CD4-positive, alpha-beta T cell (primary cell): ENCODE results near the gene MGAM2. TPM values are rescaled to one million over a fixed set of nuclear protein-coding genes. Genes with fewer than 3 reads are reported as not detected.

Experiments
- ATAC-seq: fragments of 200-7000 bp; cut with Tn5 transposase; one replicate; pipeline ENCODE4 v1.10.0; 2022; ENCODE audit warnings: mild to moderate bottlenecking; ENCODE audit not compliant: poor library complexity
- CTCF ChIA-PET: fragments of 350-600 bp; sonication (Branson Sonifier 250); formaldehyde crosslinking; loops from one replicate; lab custom pipeline; 2021; ENCODE audit warnings: antibody characterized with exemption, inconsistent platforms; lab: Charles Lee
- POLR2A ChIA-PET: fragments of 350-600 bp; sonication (Branson Sonifier 250); formaldehyde crosslinking; loops from one replicate; lab custom pipeline; 2021; ENCODE audit warnings: antibody characterized with exemption, inconsistent platforms; lab: Charles Lee
- DNase-seq, 14 experiments: peaks; one replicate each; pipeline ENCODE4 v3.0.0-alpha.2; 2013 to 2020; ENCODE audit warnings: mixed read lengths in 2 of 14
- H3K27ac ChIP-seq, 2 donors: one replicate each; pipeline versions ENCODE4 v1.5.1 to v1.7.0; 2013; ENCODE audit warnings: low read length in 2 of 2, low read depth in 1 of 2, mild to moderate bottlenecking in 1 of 2
- H3K27me3 ChIP-seq, 2 experiments: 1 replicate in 1 of 2; 2 replicates in 1 of 2; pipeline versions ENCODE4 v1.6.1 to v1.7.0; 2013; ENCODE audit warnings: low read length in 2 of 2, control low read depth in 1 of 2, mild to moderate bottlenecking in 1 of 2, moderate library complexity in 1 of 2; ENCODE audit not compliant: insufficient read depth in 2 of 2, control insufficient read depth in 1 of 2
- H3K36me3 ChIP-seq: one replicate; pipeline ENCODE4 v1.6.1; 2013; ENCODE audit warnings: low read length, control low read depth; ENCODE audit not compliant: insufficient read depth
- H3K4me1 ChIP-seq: one replicate; pipeline ENCODE4 v1.6.1; 2013; ENCODE audit warnings: low read length, control low read depth; ENCODE audit not compliant: insufficient read depth
- H3K4me3 ChIP-seq: one replicate; pipeline ENCODE4 v1.5.1; 2013; ENCODE audit warnings: mild to moderate bottlenecking, low read length, moderate library complexity
- H3K9me3 ChIP-seq, 2 experiments: 1 replicate in 1 of 2; 2 replicates in 1 of 2; pipeline versions ENCODE4 v1.6.1 to v1.7.0; 2013; ENCODE audit warnings: low read length in 2 of 2, mild to moderate bottlenecking in 2 of 2, control low read depth in 1 of 2, moderate library complexity in 1 of 2; ENCODE audit not compliant: control insufficient read depth in 1 of 2, insufficient read depth in 1 of 2
- H3K27ac Mint-ChIP-seq: one replicate; pipeline ENCODE4 v1.8.0; 2020; ENCODE audit warnings: mixed read lengths
- H3K27me3 Mint-ChIP-seq: one replicate; pipeline ENCODE4 v1.8.0; 2021; ENCODE audit warnings: mixed read lengths
- H3K36me3 Mint-ChIP-seq: one replicate; pipeline ENCODE4 v1.8.0; 2021; ENCODE audit warnings: low read depth, mixed read lengths
- H3K4me1 Mint-ChIP-seq: one replicate; pipeline ENCODE4 v1.8.0; 2021; ENCODE audit warnings: low read depth, mixed read lengths
- H3K4me3 Mint-ChIP-seq: one replicate; pipeline ENCODE4 v1.8.0; 2020; ENCODE audit warnings: mild to moderate bottlenecking, mixed read lengths
- H3K9me3 Mint-ChIP-seq: one replicate; pipeline ENCODE4 v1.8.0; 2020; ENCODE audit warnings: mixed read lengths
- CTCF ChIP-seq: fragments of 200-600 bp; IDR thresholded peaks from one replicate; pipeline ENCODE4 v1.8.0; 2022; ENCODE audit warnings: antibody characterized with exemption, mild to moderate bottlenecking
- intact Hi-C, 2 experiments: fragments of 100-400 bp; cut with DNase I in 1 of 2; cut with micrococcal nuclease in 1 of 2; formaldehyde crosslinking; loops; one replicate each; pipeline versions ENCODE4 v1.15.1 to v1.9.0; 2023 to 2025; cut with DNase I, micrococcal nuclease
- total RNA-seq, 174 experiments: library from RNA in 2 of 174; stranded (reverse) in 2 of 174; gene quantifications; one replicate each; pipeline ENCODE4 v1.2.3 and lab custom pipeline; 2021 to 2026

Gene MGAM2
- total RNA-seq, 2 experiments from 2014 or later: not detected

GRCh38 chr7:142088022-142088714 is 23.4 kb upstream of the MGAM2 start:
- Mint-ChIP-seq H3K27ac (no peak overlapping the region), H3K36me3 (no peaks in the 10 kb centered on the region), H3K9me3 (no peaks in the 10 kb centered on the region), H3K27me3 (peaks cover 5% of the 10 kb centered on the region), H3K4me1 (no peaks in the 10 kb centered on the region), H3K4me3 (no peak overlapping the region)
- DNase-seq (no peak), ATAC-seq (no peak)
- H3K36me3 ChIP-seq: no peaks in the 10 kb centered on the region
- no peaks in the 10 kb centered on the region for H3K27me3 ChIP-seq
- H3K27ac ChIP-seq: no peak overlapping the region
- H3K4me1 ChIP-seq: no peaks in the 10 kb centered on the region
- ChIA-PET CTCF (no interaction called here), POLR2A (no interaction called here)
- no peaks in the 10 kb centered on the region for H3K9me3 ChIP-seq
- no peak for TF ChIP-seq CTCF
- intact Hi-C loops: no loop called here
- no peak overlapping the region for H3K4me3 ChIP-seq

GRCh38 chr7:142089035-142089434 is 22.5 kb upstream of the MGAM2 start:
- no peak for TF ChIP-seq CTCF
- ChIA-PET POLR2A (no interaction called here), CTCF (no interaction called here)
- intact Hi-C loops: no loop called here
- no peaks in the 10 kb centered on the region for H3K27me3 ChIP-seq
- H3K4me3 ChIP-seq: no peak overlapping the region
- no peak for ATAC-seq
- DNase-seq: no peak
- H3K4me1 ChIP-seq: no peaks in the 10 kb centered on the region
- no peaks in the 10 kb centered on the region for H3K36me3 Mint-ChIP-seq
- no peak overlapping the region for H3K27ac Mint-ChIP-seq
- no peaks in the 10 kb centered on the region for H3K9me3 ChIP-seq
- no peak overlapping the region for H3K27ac ChIP-seq
- H3K9me3 Mint-ChIP-seq: no peaks in the 10 kb centered on the region
- H3K4me1 Mint-ChIP-seq: no peaks in the 10 kb centered on the region
- H3K27me3 Mint-ChIP-seq: peaks cover 5% of the 10 kb centered on the region
- H3K36me3 ChIP-seq: no peaks in the 10 kb centered on the region
- no peak overlapping the region for H3K4me3 Mint-ChIP-seq

GRCh38 chr7:142091961-142092360 is 19.6 kb upstream of the MGAM2 start:
- Mint-ChIP-seq H3K27ac (no peak overlapping the region), H3K36me3 (no peaks in the 10 kb centered on the region), H3K4me3 (no peak overlapping the region)

More at GRCh38 chr7:142091961-142092360, 19.6 kb upstream of the MGAM2 start:
- Histone ChIP-seq H3K36me3 (no peaks in the 10 kb centered on the region), H3K9me3 (no peaks in the 10 kb centered on the region), H3K4me3 (no peak overlapping the region), H3K27me3 (no peaks in the 10 kb centered on the region), H3K4me1 (no peaks in the 10 kb centered on the region), H3K27ac (no peak overlapping the region)
- DNase-seq (no peak), ATAC-seq (no peak)
- intact Hi-C loops: no loop called here
- H3K9me3 Mint-ChIP-seq: no peaks in the 10 kb centered on the region
- CTCF ChIA-PET: no interaction called here
- H3K4me1 Mint-ChIP-seq: no peaks in the 10 kb centered on the region
- no peak for TF ChIP-seq CTCF
- POLR2A ChIA-PET: no interaction called here
- H3K27me3 Mint-ChIP-seq: peaks cover 5% of the 10 kb centered on the region
